NCI-H345 treated with DMSO at 0.1 percent for 48 hours (cell line): ENCODE data around the gene TYMP.
"Not testable (repeated sequence)": the region's sequence is repeated elsewhere in the genome, so short reads cannot be mapped to it uniquely, and the experiment has no call there.

ENCODE experiments used
- DNase-seq: peaks from one replicate; lab custom pipeline; 2025; ENCODE audit not compliant: unreplicated experiment; lab: John Stamatoyannopoulos, UW

Gene TYMP

GRCh38 chr22:50540381-50540780 is 10.6 kb upstream of the TYMP start:
- DNase-seq, result no peak

- no peak for DNase-seq
Measured at GRCh38 chr22:50537765-50538164, 8.0 kb upstream of the TYMP start.

- no peak for DNase-seq
Measured at GRCh38 chr22:50536226-50536625, 6.4 kb upstream of the TYMP start.

- no peak for DNase-seq
Measured at GRCh38 chr22:50535113-50535512, 5.3 kb upstream of the TYMP start.

- not testable (repeated sequence) for DNase-seq
Measured at GRCh38 chr22:50533856-50534711, 4.3 kb upstream of the TYMP start.

- DNase-seq, result no peak
Measured at GRCh38 chr22:50532824-50533796, 3.3 kb upstream of the TYMP start.

GRCh38 chr22:50531962-50532674 is 2.3 kb upstream of the TYMP start:
- no peak for DNase-seq

- no peak for DNase-seq
Measured at GRCh38 chr22:50531546-50531961, 1.7 kb upstream of the TYMP start.

- DNase-seq, result no peak
Measured at GRCh38 chr22:50530877-50531545, 1.2 kb upstream of the TYMP start.

- DNase-seq, result no peak
Measured at GRCh38 chr22:50530580-50530876, 716 bp upstream of the TYMP start.

GRCh38 chr22:50529416-50529896 is 356 bp downstream of the TYMP start:
- no peak for DNase-seq

GRCh38 chr22:50528682-50529415 is 963 bp downstream of the TYMP start:
- DNase-seq, result no peak

- DNase-seq, result no peak
Measured at GRCh38 chr22:50527921-50528681, 1.7 kb downstream of the TYMP start.

- no peak for DNase-seq
Measured at GRCh38 chr22:50526834-50527801, 2.7 kb downstream of the TYMP start.

- no peak for DNase-seq
Measured at GRCh38 chr22:50526108-50526833, 3.5 kb downstream of the TYMP start.

GRCh38 chr22:50525858-50526107 is 4.0 kb downstream of the TYMP start:
- no peak for DNase-seq

GRCh38 chr22:50525104-50525857 is 4.5 kb downstream of the TYMP start, which contains the start of gene SCO2:
Gene SCO2 (minus strand): TSS chr22:50525598. CDS start chr22:50524411, 1,187 bp downstream.
- peak; percentile 75 for DNase-seq
